Adrenal gland (tissue), 5 donors: Measurements from ENCODE around the gene TMEM213.

Experiments used
- CTCF ChIP-seq, 6 experiments: fragments of 450-650 bp in 4 of 6; fragments of 200-600 bp in 2 of 6; sonication (generic) in 1 of 6; IDR thresholded peaks; 1 replicate in 5 of 6; 2 replicates in 1 of 6; pipeline versions ENCODE4 v1.5.1 to v1.8.0; 2016 to 2021; ENCODE audit warnings: antibody characterized with exemption in 6 of 6, mild to moderate bottlenecking in 2 of 6, moderate library complexity in 1 of 6
- POLR2A ChIP-seq, 2 donors: fragments of 450-650 bp; IDR thresholded peaks; one replicate each; pipeline ENCODE4 v1.6.1; 2017; ENCODE audit warnings: antibody characterized with exemption in 2 of 2, mild to moderate bottlenecking in 2 of 2, moderate library complexity in 1 of 2
- donor health status: DM: no; HTN: no; CAD: no.

GRCh38 chr7:138773176-138773575, 24.6 kb upstream of the TMEM213 start:
- TF ChIP-seq CTCF (IDR thresholded peaks at IDR 0.05) (no peak), POLR2A (IDR thresholded peaks at IDR 0.05) (no peak)
